Tibial nerve (tissue), 4 donors: ENCODE measurements around the gene TCF12.

ENCODE experiments used
- EP300 ChIP-seq, 2 donors: sonication (generic); formaldehyde crosslinking; IDR thresholded peaks; one replicate each; pipeline ENCODE4 v1.6.1; 2017; ENCODE audit warnings: antibody characterized with exemption in 2 of 2, mild to moderate bottlenecking in 1 of 2
- TF ChIP-seq, protein P1 (sequence below), 5 experiments: fragments of 200-600 bp in 3 of 5; fragments of 450-650 bp in 2 of 5; sonication (generic) in 3 of 5; IDR thresholded peaks; one replicate each; pipeline ENCODE4 v1.5.1; 2016 to 2019; ENCODE audit warnings: antibody characterized with exemption in 5 of 5, mild to moderate bottlenecking in 3 of 5, moderate library complexity in 2 of 5

DNA sequence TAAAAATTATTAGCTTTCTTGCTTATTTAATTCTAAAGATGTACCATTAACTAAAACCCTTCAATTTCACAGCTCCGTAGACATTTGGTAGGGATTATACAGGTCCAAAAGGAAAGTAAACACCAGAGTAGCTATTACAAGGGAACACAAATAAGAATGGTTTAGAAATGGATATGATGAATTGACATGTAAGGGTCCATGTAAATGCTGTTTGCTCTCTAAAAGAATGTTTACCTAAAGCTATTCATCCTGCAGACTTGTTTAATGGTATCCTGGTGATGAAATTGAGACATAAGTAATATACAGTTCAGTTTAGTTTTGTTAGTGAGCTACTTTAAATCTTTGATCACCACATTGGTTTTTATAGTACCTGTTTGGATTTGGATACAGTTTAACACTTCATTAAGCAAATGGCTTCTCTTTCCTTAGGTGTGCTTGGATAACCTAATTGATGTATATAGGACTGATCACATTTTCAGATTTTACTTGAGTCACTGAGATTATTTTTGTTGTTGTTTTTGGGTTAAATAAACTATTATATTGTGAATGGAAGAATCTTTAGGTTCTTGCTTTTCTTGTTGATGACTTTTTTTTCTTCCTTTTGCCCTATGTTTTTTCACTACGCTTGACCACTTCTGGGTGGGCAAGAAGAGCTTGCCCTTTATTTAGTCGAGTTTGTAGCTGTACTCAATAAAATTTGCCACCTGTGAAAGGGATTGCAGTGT is 115.4 kb downstream of the TCF12 start:
- TF ChIP-seq, protein P1, sequence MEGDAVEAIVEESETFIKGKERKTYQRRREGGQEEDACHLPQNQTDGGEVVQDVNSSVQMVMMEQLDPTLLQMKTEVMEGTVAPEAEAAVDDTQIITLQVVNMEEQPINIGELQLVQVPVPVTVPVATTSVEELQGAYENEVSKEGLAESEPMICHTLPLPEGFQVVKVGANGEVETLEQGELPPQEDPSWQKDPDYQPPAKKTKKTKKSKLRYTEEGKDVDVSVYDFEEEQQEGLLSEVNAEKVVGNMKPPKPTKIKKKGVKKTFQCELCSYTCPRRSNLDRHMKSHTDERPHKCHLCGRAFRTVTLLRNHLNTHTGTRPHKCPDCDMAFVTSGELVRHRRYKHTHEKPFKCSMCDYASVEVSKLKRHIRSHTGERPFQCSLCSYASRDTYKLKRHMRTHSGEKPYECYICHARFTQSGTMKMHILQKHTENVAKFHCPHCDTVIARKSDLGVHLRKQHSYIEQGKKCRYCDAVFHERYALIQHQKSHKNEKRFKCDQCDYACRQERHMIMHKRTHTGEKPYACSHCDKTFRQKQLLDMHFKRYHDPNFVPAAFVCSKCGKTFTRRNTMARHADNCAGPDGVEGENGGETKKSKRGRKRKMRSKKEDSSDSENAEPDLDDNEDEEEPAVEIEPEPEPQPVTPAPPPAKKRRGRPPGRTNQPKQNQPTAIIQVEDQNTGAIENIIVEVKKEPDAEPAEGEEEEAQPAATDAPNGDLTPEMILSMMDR (IDR thresholded peaks at IDR 0.05), result no peak
- TF ChIP-seq EP300 (IDR thresholded peaks at IDR 0.05), result no peak
